HG02885 (cell line): ENCODE results near the gene GAB4.

Source experiments
- ATAC-seq: cut with Tn5 transposase; IDR thresholded peaks from one replicate; pipeline ENCODE4 v1.9.1; 2021; ENCODE audit warnings: mild to moderate bottlenecking; ENCODE audit not compliant: unreplicated experiment, poor library complexity

Gene GAB4

DNA sequence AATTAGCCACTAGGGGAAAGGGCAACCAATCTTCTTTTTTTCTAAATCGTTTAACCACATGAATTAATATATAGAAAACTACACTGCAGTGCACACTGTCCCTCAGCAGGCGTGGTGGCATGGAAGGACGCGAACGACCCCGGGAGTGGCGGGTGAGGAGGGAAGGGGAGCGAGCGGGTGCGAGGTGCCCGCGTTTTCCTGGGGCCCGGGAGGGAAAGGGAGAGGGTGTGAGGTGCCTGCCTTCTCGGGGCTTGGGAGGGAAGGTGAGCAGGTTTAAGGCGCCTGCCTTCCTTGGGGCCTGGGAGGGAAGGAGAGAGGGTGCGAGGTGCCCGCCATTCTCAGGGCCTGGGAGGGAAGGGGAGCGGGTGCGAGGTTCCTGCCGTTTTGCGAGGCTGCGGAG lies 765 bp downstream of the GAB4 start:
- ATAC-seq: no peak

DNA sequence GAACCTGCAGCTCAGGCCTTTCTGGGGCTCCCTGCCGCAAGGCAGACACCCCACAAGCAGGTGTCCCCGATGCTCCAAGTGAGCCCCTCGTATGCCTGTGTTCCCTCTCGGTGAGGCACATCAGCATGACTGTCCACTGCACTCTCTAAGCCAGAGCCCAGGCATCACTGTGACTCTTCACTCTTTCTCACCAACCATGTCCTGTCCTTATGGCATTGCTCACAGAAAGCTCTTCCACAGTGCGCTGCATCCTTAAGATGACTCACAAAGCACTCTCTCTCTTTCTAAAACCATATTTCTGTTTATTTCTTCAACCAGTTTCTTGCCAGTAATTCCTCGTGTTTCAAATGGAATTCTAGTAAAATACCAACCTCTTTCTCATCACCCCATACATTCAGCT lies 18.1 kb downstream of the GAB4 start:
- ATAC-seq: no peak

DNA sequence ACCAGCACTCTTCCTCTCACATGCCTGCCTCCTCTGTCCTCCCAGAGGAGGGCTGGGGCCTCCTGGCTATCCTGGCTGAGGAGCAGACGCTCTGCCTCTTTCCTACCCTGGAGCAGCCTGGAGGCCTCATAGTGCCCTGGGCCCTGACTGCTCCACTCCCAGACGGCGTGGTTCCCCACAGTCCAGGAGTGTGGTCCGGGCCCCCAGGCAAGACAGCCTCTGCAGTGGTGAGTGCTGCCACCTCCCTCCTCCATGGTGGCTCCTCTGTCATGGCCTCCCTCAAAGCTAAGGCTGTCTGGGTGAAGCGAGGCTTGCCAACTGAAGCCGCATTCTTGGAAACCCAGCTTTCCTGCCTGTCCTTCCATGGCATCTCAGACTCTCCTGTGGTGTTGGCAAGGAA lies 19.8 kb downstream of the GAB4 start:
- no peak for ATAC-seq

DNA sequence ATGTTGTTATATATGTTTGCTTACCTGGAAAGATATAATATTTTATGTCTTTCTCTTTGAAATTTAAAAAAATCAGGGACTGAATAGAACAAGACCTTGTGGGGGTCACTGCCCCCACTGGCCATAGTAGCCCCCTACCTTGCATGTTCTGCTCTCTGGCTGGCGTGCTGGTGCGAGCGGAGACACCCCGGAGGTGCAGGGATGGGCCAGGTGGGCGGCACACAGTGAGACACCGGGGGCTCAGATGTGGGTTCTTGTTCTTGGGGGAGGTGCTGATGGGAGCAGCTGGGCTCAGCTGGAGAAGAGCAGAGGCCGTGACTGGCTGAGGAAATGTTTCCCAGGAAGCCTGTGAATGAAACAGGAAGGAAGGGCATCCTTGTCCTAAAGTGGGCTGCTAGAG lies 20.2 kb downstream of the GAB4 start:
- no peak for ATAC-seq

DNA sequence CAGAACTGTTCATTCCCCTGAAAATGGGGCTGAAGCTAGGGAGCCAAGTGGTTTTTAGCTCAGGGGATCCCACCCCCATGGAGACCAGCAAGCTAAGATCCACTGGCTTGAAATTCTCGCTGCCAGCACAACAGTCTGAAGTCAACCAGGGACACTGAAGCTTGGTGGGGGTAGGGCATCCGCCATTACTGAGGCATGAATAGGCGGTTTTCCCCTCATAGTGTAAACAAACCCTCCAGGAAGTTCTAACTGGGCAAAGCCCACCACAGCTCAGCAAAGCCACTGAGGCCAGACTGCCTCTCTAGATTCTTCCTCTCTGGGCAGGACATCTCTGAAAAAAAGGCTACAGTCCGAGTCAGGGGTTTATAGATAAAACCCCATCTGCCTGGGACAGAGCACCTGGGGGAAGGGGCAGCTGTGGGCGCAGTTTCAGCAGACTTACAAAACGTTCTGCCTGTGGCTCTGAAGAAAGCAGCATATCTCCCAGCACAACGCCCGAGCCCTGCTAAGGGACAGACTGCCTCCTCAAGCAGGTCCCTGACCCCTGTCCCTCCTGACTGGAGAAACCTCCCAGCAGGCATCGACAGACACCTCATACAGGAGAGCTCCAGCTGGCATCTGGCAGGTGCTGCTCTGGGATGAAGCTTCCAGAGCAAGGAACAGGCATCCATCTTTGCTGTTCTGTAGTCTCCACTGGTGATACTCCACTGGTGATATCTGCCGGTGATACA lies 32.7 kb downstream of the GAB4 start:
- no peak for ATAC-seq

DNA sequence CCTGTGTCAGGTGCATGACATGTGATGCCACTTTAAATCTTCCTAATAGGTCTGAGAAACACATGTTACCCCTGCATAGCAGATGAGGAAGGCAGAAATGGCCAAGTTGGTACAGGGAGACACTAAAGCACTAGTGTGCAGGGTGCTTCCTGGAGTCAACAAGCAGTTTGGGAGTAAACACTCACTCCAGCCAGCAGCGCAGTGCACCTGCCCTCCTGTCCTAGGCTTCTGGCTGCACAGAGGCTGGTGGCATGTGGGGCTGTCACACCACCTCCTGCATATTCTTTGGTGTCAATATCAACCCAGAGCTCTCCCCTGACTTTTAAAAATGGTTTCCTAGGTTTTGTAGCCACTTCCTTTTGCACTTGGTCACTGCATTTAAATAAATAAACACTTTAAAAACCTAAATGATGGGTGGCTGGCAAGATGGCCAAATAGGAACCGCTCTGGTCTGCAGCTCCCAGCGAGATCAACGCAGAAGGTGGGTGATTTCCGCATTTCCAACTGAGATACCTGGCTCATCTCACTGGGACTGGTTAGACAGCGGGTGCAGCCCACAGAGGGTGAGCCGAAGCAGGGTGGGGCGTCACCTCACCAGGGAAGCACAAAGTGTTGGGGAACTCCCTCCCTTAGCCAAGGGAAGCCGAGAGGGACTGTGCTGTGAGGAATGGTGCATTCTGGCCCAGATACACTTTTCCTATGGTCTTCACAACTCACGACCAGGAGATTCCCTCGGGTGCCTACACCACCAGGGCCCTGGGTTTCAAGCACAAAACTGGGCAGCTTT lies 33.5 kb downstream of the GAB4 start:
- no peak for ATAC-seq

DNA sequence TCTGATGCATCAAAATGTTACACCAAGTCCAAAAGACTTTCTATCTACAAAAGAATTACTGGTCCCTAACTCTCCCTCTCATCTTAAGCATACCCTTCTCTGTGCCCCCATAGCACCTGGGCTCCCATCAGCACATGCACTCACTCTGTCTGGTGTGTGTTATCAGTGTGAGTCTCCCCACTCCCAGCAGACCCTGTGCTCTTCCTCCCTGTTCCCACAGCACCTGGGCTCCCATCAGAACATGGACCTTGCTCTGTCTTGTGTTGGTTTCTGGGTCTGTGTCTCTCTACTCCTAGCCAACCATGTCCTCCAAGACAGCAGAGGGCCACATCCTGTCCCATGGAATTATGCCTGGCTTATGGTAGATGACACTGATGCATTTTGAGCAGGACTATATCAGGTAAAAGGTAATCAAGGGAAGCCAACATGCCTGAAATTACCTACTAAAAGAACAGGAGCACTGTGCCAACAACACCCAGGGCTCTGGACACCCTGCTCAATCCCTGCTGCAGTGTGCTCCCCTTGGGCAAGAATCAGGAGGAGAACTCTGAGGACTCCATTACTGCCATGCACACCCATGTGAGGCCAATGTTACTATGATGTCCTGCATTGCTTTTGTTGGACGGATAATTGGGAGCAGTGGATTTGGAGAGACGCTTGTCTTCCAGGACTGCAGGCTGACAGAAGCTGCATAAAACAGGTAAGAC lies 34.3 kb downstream of the GAB4 start:
- ATAC-seq: no peak

DNA sequence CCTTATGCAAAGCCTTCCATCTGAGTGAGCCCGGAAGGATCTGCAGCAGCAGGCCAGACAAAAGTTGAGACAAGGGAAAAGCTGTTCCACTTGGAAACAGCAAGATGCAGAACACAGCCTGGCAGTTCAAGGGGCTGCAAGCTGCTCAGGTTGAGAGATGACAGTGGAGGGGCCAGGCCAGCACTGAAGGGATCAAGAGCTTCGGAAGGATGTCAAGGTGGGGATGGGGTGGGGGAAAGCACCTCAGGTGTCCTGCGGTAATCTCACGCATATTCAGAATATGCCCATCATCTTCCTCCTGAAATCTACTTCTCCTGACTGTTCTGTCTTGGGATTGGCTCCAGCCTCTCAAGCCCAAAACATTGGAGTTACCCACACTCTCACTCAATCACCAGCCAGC lies 35.7 kb downstream of the GAB4 start:
- ATAC-seq: no peak

DNA sequence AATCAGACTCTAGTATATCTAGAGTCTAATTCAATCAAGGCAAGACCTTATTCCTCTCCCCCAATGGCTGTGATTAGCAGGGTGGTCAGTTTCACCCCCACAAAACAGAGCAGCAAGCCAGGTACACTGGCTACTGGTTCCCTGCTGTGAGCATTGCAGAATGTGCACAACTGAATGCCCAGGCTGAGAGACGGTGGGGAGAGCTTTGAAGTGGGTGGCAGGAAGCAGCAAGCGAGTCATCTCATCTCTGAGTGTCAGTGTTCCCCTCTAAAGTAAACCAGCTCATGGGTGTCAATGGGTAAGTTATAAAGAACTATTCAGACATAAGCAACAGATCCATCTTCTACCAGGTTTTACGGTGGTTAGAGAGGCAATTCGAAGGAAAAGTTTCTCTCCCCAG lies 37.6 kb downstream of the GAB4 start:
- ATAC-seq: no peak

DNA sequence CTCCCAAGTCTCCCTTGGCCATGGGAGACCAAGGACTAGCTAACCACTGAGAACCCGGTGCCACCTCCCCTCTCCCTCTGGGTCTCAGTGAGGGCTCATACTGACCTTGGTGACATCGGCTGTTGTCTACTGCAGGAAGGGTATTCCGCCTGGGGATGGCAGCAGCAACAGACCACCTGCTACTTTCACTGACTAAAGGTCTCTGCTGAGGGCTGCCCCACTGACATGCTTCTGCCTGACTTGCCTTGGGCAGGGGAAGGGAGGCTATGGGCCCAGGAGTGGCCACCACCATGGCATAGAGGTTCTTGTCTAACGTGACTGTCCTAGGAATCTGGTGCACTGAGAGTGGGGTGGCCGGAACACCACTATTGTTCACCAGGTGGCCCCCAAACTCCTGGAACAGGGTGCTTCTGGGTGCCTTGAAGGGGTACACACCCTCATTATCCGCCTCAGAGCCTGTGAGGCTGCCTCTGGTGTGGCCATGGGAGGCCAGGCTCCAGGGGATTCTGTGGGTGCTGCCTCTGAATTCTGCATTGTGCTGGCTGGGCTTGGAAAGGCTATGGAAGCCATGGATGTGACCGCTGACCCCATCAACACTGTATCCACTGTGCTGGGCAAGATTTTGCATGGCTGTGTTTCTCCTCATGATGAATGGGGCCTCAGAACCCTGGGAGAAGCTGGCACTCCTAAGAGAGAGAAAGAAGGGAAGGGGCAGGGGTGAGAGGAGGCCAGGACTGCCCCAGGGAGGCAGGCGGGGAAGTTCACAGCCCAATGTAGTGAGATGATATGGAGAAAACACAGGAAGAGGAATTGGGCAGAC lies 38.3 kb downstream of the GAB4 start:
- ATAC-seq: no peak

DNA sequence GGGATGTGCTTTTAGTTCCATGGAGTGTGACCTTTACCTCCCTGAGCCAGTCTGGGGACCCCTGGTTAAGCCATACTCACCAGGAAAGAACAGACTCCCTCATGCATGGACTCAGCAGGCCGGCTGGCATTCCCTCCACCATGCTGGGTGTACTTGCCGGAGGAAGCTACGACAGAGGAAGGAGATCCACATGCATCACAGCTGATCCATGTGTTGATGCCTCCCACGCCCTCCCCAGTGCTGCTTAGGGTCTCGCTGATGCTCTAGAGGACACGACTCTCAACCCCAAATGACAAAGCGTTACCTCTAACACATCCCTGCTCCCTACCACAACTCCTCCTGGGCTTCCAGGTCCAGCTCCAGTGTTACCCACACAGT lies 39.8 kb downstream of the GAB4 start:
- no peak for ATAC-seq

DNA sequence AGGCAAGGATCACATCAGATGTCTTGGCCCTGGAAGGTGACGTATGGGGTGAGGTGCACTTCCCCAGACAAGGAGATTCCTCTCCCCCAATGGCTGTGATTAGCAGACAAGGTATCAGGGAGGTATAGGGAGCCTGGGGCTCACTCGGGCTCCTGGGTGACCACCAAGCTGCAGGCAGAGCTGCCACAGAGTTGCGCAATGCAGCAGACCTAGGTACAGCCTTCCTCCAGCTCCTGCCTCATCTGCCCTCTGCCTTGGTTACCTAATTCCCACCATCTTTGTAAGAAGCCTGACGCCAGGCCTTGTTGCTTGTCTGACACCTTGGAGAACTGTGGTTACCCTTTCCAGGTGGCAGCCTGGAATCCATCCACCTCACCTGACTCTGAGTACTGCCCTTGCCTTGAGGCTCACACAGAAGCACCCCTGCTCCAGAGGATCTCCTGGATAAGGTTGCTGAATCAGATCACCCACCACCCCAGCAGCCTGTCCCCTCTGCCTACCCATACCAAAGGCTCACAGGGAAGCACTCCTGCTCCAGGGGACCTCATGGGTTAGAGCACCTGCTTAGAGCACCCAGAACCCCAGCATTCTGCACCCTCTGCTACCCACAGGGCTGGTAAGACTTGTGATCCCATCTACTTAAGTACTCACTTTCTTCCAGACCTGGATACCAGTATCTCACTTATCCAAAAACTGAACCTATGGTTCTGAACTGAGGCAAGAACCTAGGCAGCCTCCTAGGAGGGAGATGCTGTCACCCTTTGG lies 40.4 kb downstream of the GAB4 start:
- ATAC-seq: no peak

DNA sequence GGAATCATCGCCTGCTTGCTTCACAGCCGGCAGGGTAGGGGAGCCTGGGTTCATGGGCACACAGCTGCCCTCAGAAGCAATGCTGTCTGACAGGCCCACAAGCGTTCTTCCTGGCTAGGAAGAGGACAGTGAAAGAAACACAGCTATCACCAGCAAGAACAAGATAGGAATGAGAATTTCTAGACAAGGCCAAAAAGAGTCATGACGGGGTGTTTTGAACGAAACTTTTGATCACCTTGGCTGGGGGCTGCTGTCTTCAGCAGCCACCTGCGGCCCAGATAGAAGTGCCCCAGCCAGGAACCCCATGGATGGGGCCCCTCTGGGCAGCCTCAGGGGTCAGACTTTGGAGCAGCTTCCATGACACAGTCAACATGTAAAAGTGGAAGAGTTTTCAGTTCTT lies 41.8 kb downstream of the GAB4 start:
- no peak for ATAC-seq

DNA sequence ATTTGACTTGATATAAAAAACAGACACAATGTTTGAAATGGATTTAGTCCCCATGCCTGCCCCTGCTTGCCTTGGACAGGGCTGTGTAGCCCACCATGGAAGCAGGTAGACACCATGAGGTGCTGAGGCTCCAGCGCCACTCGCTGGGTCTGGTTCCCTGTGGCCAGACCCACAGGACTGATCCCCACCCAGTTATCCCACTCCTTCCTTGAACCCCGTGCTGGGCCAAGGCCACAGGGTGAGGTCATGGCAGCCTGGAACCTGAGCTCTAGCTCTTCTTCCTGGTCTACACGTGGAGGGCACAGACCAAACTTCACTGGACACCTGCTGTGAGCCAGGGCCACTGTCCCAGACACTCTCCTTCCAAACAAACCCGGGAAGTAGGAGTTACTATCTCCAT lies 42.5 kb downstream of the GAB4 start:
- ATAC-seq: no peak

DNA sequence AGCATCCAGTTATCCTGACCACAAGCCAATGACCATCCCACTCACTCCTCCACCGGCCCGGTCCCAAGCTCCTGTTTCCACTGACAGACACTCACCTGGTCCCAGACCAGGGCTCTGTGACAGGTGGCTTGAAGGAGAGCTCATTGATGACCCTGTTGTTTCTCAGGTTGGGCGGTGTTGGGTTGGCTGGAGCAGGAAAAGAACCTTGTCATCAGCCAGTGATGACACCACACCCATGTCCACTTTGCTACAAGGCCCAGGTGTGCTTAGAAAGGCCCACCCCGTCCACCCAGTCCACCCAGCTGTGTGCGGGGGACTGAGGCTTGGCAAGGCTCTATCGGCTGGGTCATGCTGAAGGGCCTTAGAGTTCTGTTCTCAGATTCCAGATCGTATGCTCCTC lies 42.9 kb downstream of the GAB4 start:
- no peak for ATAC-seq

DNA sequence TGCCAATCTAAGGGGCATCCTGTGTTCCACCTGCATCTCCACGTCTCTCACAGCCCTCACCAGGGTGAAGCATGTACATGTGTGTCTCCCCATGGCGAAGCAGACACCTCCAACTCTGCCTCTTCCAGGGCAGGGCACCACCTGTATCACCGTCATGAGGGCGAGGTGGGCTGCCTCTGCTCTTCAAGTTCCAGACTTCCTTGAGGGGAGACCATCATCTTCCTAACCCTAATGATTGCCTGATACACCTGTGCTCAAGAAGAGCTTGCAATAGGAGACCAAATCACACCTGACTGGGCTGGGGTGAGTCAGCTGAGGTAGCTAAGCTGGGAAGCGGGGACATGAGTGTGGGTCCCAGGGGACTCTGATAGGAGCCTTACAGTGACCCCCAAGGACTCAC lies 43.7 kb downstream of the GAB4 start:
- ATAC-seq: no peak

DNA sequence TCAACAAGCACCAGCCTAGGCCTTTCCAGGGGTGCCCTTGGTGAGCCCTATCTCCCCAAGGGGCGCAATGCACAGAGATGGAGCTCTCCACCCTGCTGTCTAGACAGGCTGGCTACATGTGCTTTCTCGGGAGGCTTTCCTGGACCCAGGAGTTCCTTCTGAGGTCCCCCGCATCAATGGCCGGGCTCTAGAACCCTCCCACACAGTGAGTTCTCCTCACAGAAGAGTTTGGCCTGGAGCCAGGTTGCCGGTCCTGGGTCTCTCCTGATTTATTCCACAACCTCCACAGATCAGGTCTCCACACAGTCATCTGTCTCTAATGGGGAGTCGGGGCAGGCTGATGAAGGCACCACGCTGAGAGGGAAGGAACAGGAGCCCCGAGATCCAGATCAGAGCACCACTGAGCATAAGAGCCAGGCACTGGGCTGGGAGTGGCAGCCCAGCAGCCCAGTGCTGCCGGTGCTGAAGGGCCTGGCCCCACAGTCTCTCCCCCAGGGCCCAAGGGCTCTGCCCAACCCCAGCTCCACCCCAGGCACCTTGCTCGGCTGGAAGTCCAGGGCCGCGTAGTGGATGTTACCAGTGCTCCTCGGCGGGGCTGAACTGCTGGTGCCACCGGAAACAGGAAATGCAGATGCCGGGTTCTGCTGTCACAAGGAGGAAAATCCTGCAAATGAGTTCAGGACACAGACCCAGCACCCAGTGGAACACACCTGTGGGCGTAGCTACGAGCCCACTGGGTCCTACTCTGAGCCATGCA lies 44.7 kb downstream of the GAB4 start:
- no peak for ATAC-seq

DNA sequence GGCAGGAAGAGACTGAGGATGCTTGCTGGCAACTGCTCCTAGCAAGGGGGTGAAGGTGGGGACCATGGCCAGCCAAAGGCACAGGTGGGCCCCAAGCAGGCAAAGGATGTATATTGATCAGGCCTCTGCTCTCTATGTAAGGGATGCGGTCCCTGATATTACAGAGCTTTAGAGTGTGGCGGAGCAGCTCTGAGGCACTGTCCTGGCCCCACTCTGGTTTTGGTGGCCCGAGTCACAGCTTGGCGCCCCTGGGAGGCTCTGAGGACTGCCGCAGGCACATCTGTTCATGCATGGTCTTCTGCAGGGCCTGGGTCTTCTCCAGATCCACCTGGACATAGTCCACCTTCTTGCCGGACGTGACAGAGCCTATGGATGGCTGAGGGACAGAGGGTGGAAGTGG lies 45.5 kb downstream of the GAB4 start:
- ATAC-seq: no peak

DNA sequence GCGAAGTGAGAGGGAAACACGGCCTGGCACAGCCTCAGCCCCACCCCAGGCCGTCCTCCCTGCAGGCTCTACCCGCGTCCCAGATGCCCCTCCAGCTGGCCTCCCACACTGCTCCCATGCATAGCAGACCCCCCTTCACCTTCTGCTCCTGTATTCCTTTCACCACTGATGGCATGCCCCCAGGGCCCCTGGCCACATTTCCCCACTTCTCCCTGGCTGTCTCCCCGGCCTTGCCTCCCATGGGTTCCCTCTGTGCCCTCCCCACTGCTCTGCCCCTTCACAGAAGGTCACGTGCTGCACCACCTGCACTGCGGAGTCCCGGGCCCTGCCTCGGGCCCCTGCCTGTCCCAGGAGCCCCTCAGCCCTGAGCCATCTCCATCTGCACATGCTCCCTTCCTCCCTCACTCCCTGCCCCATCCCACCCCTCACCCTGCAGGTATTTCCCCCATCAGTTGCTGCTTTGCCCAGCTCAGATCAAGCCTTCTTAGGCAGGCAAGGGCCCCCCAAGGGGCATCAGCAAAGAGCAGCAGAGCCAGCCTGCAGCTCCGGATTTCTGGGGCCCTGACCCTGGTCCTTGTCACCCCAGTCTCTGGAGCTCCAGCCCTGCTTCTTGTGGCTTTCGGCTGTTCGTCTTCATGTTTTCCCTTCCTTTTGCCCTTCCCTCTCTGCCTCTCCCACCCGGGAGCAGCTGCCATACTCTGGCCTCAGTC lies 46.4 kb downstream of the GAB4 start:
- no peak for ATAC-seq
